GM19467 (cell line): ENCODE data around the gene CNMD.
"Not testable (repeated sequence)": the region's sequence is repeated elsewhere in the genome, so short reads cannot be mapped to it uniquely, and the experiment has no call there.

Experiments
- ATAC-seq: cut with Tn5 transposase; IDR thresholded peaks from one replicate; pipeline ENCODE4 v1.9.1; 2021; ENCODE audit warnings: mild to moderate bottlenecking, moderate library complexity; ENCODE audit not compliant: unreplicated experiment

Gene CNMD

DNA sequence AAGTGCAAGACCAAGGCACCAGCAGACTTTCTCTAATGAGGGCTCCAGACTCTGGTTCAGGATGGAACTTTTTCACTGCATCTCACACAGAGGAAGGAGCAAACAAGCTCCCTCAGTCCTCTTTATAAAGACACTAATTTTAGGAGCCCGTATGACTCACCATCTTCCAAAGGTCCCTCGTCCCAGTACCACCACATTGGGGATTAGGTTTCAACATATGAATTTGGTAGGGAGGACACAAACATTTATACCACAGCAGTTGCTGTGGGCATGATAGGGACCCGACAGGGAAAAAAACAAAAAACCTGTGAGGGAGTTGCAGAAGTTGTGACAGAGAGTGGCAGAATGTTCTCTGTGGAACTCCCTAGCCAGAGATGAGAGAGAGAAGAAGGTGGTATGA is 6.5 kb upstream of the CNMD start:
- ATAC-seq, result no peak

DNA sequence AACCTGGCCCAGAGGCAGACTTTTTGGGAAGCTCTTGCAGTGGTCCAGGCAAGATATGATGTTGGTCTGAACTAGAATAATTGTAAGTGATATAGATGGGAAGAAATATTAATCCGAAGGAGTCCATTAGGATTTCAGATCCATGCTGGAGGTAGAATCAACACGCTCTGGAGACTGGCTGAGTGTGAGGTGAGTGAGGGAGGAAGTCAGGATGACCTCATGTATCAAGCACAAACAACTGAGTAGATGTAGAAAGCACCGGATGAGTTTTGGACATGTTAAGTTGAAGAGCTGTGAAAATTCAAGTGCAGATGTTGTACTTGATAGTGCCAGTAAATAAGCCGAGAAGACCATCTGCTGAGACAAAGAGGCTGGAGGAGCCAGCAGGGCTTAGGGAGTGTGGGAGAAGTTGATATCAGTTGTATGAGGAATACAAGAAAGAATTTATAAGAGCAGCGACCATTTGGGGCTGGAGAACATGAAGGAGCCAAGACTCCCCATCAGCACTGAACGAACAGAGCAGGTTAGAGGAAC is 5.3 kb upstream of the CNMD start:
- ATAC-seq, result no peak

DNA sequence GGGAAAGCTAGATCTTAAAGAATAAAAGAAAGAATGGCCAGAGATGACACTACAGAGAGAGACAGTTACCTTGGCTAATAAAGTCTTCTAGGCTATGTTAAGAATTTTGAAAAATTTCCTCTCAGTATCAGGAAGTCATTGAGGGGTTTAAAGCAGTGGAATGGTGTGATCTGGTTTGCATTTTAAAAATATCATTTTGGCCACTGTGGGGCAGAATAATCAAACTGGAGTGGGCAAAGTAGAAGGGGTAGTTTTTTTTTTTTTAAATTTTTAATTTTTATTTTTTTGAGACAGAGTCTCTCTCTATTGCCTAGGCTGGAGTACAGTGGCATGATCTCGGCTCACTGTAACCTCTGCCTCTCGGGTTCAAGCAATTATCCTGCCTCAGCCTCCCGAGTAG is 4.4 kb upstream of the CNMD start:
- no peak for ATAC-seq

DNA sequence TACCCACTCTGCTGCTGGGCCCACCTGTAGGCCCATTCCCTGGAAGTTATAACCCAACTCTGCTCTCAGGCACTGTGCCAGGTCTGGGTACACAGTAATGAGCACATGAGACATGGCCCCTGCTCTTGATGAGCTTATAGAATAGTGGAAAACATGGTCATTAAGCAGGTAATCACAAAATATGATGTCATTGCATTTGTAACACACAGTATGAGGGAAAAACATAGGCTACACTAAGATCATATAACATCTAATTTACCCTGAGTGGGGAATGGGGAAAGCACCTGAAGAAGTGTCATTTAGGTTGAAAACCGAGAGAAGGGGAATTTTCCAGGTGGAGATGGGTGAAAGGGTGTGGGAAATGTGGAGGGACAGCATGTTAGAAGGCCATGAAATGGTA is 3.9 kb upstream of the CNMD start:
- no peak for ATAC-seq

DNA sequence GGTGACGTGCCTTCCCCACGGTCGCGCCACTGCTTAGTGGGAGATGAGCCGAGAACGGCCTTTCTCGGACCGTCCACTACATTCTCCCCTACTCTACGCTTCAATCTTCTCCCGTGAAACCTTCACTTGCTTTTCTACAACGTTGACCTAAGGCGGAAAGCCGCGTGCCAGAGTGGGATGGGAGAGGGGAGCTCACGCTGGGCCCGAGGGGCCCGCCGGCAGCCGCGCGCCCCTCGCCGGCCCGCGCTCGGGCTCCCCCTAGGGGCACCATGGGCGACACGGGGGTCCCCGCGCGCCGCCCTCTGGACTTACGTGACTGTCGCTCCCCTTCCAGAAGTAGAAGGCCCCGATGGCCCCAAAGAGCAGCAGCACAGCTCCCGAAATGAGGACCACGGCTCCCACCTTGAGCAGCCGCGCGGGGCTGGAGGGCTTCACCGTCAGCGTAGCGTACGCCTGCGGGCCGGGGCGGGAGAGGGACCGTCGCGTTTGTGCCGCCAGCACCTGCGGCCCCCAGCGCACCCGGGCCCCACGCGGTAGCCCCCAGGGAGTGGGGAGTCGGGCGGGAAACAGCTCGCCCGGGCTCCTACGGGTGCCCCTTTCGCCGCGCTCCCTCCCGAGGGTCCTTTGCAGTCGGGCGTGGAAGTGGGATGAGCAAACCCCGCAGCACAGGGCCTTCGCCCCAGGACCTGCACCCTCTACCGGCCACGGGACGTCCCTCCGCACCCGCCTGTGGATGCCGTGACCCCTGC is 727 bp downstream of the CNMD start:
- ATAC-seq, result no peak

DNA sequence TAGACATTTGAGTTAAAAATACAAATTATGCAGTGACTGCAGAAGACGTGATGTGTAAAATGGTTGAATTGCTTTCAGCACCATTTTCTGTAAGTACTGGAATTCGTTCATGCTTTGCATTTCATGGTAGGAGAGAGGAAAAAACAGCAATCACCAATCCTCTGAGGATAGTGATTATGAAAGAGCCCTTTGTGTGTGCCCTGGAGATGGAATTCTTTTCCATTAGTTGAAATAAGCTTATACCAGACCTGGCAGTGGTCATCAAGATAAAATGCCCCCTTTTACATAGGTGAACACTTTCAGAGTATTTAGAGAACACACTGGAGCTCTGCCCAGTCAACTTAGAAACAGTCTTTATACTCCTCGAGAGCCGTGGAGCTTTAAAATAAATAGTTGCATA is 1.7 kb downstream of the CNMD start:
- ATAC-seq, result no peak

DNA sequence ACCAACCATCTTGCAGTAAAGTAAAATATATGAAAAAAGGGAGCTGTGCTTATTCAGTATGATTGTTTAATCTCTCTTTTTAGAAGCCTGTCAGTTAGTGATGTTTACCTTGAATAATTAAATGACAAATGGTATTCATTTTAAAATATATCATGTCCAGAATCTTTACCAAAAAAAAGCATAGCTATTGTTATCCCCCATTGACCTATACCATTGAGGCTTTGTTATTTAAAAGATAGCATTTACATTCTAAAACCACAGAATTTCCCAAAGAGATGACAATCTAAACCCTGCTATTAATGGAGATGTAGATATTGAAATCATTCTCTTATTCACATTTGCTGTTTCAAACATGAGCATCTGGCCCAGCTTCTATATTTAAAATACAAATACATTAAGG is 2.2 kb downstream of the CNMD start:
- ATAC-seq, result no peak

DNA sequence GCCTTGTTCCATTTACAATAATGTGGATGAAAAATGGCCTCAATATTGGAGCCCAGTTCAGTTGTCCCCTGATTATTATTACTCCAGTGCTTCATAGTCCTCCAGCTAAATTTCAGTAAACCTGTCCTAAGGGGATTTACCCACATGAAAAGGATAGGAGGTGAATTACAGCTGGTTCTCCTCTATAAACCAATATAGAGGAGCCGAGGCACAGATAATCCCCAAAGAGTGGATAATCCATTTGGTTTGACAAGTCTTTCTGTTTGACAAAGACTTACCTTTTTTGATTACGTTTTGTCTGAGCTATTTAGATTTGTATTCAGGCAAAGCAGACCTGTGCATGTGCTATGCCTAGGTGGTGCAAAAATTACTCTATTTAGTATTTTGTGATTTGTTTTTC is 2.7 kb downstream of the CNMD start:
- no peak for ATAC-seq

DNA sequence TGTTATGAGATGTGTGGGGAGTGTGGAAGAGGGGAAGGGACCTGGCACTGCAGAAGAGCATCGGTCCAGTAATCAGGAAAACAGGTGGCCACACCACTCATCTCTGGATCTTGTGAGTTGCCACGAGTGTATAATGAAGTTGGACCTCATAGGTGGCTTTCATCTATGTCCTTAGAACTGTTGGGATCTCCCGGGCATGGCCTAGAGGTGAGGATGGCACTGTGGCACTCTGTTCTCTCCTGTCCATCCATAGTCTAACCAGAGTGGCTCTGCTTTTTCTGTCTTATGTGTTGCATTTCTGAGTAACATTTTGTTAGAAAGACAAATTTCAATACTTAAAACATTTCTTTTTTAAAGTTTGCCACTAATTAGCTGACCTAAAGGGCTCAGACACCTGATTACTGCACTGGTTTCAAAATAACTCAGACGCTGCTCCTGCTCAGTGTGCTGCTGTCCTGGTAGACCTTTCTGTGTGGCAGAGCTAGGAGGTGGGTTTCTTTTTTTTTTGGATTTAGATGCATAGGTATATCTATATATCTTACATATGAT is 5.5 kb downstream of the CNMD start:
- no peak for ATAC-seq

DNA sequence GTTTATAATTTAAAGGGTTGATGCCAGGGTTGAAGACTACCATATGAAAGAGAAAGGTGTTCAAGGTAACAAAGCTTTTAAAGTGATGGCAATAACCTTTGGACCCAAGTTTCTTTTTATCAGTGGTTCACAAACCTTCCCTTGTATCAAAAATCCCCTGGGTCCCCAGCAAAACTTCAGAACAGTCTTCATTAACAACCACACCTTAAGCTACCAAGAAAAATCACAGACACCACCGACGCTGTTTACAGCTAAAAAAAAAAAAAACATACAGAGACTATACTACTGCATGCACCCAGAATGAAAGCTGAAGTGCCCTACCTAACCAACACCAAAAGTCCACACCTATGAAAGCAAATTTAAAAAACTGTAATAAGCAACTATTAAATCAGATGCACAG is 13.4 kb downstream of the CNMD start:
- ATAC-seq, result no peak

DNA sequence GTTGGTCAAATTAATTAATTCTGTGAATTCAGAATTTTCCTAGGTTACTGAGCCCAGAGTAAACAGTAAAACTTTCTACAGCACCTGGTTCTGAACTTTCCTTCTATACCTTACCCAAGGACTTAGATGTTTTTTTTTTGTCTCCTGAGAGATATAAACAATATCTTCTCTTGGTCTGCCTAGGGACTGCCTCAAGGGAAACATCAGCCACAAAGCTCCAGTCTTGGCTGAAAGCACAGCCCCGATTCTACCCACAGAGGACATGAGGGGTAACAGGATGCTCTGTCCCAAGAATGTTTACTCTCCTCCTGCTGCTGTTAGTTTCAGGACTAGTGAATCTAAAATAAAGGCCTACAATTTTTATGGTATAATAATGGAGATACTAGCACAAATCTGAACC is 14.3 kb downstream of the CNMD start:
- no peak for ATAC-seq

DNA sequence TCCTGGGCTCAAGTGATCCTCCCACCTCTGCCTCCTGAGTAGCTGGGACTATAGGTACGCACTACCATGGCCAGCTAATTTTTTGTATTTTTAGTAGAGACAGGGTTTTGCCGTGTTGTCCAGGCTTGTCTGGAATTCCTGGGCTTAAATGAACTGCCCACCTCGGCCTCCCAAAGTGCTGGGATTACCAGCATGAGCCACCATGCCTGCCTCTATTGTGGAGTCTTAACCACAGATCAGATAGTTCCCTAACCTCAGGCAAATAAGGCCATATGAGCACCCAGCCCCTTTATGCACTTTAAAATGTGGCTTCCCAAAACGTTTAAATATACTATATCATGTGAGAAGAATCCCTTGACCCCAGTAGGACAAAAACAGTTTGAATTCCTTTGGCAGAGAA is 16.4 kb downstream of the CNMD start:
- ATAC-seq, result no peak

DNA sequence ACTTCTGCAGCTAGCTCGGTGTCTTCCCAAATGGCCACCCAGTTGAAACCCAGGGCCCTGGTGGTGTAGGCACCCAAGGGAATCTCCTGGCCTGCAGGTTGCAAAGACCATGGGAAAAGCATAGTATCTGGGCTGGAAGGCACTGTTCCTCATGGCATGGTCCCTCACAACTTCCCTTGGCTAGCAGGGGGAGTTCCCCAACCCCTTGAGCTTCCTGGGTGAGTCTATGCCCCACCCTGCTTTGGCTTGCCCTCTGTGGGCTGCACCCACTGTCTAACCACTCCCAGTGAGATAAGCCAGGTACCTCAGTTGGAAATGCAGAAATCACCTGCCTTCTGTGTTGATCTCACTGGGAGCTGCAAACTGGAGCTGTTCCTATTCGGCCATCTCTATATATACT is 18.3 kb downstream of the CNMD start:
- ATAC-seq, result not testable (repeated sequence)

DNA sequence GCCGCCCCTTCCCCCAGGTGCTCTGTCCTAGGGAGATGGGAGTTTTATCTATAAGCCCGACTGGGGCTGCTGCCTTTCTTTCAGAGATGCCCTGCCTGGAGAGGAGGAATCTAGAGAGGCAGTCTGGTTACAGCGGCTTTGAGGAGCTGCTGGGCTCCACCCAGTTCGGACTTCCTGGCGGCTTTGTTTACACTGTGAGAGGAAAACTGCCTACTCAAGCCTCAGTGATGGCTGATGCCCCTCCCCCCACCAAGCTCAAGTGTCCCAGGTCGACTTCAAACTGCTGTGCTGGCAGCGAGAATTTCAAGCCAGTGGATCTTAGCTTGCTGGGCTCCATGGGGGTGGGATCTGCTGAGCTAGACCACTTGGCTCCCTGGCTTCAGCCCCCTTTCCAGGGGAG is 18.7 kb downstream of the CNMD start:
- not testable (repeated sequence) for ATAC-seq

DNA sequence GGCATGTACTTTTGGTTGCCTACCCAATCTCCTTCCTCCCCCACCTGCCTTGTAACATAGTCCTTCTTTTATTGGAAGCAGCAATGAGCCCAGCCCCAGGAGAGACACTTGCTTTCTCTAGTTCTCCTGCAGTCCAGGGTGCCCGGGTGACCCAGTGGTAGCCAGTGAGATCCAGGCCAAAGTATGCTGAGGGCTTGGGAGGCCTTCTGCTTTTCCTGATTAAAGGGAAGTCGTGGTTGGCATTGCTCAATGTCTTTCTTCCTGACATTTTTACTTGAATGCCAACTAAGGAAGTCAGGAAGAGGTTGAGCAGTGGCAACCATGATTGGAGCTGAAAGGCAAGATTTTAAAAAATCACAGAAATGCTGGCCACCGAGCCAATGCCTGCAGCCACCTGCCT is 25.7 kb downstream of the CNMD start:
- ATAC-seq, result no peak

DNA sequence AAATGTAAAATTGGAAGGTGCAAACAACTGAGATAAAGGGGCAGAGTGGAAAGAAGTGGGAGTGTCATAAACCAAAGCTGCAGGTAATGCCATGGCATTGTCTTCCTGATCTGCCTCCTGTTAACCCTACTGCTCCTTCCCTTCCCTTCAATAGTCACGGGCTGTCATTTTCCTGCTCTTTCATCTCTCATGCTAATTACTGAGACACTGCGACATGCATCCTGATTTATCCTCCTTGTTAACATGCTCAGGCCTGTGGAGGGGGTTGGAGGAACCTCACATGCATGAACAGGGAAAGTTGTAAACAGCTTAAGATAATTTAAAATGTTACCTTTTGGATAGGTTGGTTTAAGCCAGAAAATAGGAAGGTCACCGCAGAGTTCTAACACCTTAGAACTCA is 27.2 kb downstream of the CNMD start:
- no peak for ATAC-seq

DNA sequence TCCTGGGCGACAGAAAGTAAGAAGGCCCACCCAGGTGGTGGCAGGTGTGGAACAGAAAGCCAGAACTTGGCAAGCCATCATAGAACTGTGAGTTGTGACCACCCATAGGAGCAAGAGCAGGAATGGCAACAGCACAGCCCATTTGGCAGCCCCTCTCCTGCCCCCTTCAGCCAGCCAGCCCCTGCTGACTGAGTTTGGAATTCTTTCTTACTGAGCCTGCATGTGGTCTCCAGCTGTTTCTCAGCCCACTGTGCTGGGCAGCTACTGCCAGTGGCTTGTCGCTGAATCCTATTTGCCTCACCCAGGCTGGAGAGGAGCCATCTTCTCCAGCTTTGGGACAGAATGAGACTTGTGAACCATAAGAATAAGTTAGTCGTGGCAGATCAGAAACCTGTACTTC is 28.3 kb downstream of the CNMD start:
- no peak for ATAC-seq

DNA sequence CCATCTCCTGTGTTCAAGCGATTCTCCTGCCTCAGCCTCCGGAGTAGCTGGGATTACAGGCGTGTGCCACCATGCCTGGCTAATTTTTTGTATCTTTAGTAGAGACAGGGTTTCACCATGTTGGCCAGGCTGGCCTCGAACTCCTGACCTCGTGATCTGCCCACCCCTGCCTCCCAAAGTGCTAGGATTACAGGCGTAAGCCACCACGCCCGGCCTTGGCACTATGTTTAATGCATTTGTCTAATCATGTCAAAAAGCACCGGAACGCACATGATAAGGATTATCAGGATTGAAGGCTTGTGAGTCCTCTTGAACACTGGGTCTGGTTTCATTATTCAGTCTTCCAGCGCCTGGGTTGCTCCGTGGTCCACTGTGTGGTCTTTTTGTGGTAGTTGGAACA is 31.4 kb downstream of the CNMD start:
- ATAC-seq, result not testable (repeated sequence)

DNA sequence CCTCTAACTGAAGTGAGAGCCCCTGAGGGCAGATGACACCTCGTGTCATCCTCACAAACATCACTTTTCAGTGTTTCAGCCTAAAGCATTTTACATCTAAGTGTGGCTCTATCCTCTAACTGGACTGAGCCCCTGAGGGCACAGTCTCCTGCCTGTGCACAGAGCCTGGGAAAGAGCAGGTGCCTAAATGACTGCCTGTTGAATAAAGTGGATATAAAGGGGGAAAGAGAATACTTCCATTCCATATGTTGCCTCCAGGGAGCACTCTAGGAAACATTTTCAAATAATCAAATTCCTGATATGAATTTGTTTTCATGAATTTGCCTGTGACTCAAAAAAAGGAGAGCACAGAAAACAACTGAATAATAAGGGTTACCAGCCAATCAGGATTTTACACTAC is 32.2 kb downstream of the CNMD start:
- no peak for ATAC-seq

DNA sequence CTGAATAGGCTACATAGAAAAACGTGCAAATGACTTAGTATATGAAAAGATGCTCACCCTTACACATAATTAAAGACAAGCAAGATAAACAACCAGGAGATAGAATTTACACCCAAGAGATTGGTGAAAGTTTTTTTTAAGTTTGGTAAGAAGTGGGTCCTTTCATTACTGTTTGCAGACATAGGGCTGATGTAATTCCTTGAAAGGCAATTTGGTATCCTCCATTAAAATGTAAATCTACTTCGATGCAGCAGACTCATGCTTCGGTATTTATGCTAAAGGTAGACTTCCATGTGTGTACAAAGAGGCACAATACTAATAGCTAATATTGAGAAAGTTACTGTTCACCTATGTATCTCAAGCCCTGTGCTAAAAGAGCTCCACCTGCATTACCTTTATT is 33.5 kb downstream of the CNMD start:
- ATAC-seq, result no peak

DNA sequence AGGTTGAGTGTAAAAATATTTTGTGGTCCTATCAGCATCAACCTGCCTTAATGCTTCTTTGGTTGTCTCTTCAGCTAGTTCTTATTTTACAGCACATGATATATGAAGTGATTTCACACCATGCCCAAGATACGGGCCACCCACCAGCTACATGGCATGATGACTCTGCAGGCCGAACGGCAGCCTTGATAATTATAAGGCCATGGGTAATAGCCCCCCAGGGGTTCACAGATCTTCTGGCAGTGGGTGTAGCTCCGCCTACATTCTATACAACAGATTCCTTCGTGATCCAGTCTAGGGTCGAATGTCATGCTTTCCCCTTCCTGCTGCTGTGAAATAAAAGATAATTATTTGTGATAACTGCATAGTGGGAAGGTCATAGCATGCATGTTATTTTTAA is 36.1 kb downstream of the CNMD start:
- no peak for ATAC-seq

DNA sequence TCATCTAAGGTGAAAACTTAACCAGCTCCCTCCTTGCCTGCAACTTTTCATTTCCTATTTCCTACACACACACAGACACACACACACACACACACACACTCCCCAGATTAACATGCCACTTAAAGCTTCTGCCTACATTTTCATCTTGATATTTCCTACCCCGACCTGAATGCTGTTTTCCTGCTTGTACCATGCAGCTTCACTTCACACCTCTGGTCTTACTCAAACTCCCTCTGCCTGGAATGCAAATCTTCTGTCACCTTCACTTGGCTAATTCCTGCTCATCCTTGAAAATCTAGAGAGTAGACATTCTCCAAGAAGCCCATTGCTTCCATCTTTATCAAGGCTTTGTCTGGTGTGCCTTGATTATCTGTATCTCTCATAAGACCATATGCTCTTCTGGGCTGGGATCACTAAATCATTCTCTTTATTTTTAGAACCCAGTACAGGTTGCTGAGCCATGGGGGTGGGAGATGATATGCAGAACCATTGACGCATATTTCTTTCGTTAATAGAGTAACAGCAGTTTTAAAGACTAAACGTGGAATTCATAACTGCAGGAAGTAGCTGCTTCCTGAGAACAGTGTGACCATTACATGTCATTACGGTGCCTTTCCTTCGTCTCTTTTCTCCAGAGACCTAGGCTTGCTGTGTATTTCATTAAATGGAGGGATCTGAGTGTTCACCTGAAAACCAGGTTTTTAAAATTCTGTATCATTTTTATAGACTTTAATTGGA is 37.7 kb downstream of the CNMD start:
- ATAC-seq, result no peak
